BE2C (cell line): Measurements from ENCODE around the gene PINLYP. TPM values are rescaled to one million over a fixed set of nuclear protein-coding genes. Genes with fewer than 3 reads are reported as not detected.

ENCODE experiments used
- DNase-seq: peaks from one replicate; pipeline ENCODE4 v3.0.0-alpha.2; 2020
- H3K27me3 ChIP-seq: fragments of 250-450 bp; sonication (Bioruptor Pico); 2 replicates; pipeline ENCODE4 v1.5.1; 2020; ENCODE audit warnings: mild to moderate bottlenecking
- H3K36me3 ChIP-seq: fragments of 250-450 bp; sonication (Bioruptor Pico); 2 replicates; pipeline ENCODE4 v1.5.1; 2020; ENCODE audit warnings: mild to moderate bottlenecking
- H3K4me1 ChIP-seq: fragments of 250-450 bp; sonication (Bioruptor Pico); 2 replicates; pipeline ENCODE4 v1.5.1; 2020
- H3K4me3 ChIP-seq: 2 replicates; pipeline ENCODE4 v1.5.1; 2011; ENCODE audit warnings: low read depth, low read length
- H3K9me3 ChIP-seq: fragments of 250-450 bp; sonication (Bioruptor Pico); 2 replicates; pipeline ENCODE4 v1.5.1; 2020
- polyA plus RNA-seq: library from polyadenylated mRNA; unstranded; fragments of >200 nt; gene quantifications from one replicate; pipeline ENCODE4 v1.2.1, GENCODE V29; 2012; ENCODE audit warnings: low read depth, missing spikeins; ENCODE audit not compliant: insufficient read length, insufficient read depth
- TF ChIP-seq, protein P1 (sequence below): IDR thresholded peaks from 2 replicates; pipeline ENCODE4 v1.5.1; 2012; ENCODE audit warnings: mild to moderate bottlenecking, low read depth, low read length

PINLYP gene
- polyA plus RNA-seq, result 0.37 TPM

DNA sequence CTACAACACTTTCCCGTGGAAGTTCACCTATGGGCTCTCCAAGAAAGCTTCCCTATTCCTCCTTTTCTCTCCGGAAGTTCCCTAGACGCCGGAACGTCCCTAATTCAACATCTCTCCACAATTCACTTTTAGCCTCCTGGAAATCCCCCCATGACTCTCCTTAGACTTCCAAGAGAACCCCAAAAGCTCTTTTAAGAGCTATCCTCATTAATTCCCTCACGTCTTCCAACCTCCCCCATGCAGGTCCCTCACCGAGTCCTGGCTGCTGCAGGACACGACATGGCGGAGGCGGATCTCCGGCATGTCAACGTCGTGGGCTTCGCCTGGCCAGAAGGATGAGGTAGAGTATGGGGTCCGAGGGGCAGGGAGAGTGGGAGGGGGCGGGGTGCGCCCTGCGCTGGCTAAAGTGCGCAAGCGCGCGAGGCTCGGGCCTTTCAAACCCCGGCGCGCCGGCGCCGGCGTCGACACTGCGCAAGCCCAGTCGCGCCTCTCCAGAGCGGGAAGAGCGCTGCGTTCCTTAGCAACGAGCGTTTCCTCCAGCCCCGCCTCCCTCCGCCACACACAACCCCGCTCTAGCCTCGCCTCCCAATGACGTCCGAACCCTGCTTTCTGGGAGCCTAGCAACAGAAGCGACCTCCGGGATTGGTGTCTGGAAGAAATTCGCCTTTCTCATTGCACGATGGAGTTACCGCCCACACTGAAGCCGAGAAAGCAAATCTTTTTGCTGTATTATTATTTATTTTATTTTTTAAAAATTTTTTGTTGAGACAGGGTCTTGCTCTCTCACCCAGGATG is at the start of gene PINLYP, which contains the start of gene XRCC1:
PINLYP (plus strand) TSS at position 646 of the 795 bp plus-strand sequence. CDS start 1,391 bp downstream, outside the sequence.
XRCC1 (minus strand) TSS at position 372 of the 795 bp plus-strand sequence; CDS start at position 303, 69 bp downstream.
- Histone ChIP-seq H3K4me1 (no peaks in the 10 kb centered on the region), H3K36me3 (no peaks in the 10 kb centered on the region), H3K4me3 (peak within 1 kb of the TSS; percentile 98), H3K9me3 (no peaks in the 10 kb centered on the region), H3K27me3 (no peaks in the 10 kb centered on the region)
- DNase-seq, result peak; percentile 98
- TF ChIP-seq, protein P1, sequence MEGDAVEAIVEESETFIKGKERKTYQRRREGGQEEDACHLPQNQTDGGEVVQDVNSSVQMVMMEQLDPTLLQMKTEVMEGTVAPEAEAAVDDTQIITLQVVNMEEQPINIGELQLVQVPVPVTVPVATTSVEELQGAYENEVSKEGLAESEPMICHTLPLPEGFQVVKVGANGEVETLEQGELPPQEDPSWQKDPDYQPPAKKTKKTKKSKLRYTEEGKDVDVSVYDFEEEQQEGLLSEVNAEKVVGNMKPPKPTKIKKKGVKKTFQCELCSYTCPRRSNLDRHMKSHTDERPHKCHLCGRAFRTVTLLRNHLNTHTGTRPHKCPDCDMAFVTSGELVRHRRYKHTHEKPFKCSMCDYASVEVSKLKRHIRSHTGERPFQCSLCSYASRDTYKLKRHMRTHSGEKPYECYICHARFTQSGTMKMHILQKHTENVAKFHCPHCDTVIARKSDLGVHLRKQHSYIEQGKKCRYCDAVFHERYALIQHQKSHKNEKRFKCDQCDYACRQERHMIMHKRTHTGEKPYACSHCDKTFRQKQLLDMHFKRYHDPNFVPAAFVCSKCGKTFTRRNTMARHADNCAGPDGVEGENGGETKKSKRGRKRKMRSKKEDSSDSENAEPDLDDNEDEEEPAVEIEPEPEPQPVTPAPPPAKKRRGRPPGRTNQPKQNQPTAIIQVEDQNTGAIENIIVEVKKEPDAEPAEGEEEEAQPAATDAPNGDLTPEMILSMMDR, result no peak

DNA sequence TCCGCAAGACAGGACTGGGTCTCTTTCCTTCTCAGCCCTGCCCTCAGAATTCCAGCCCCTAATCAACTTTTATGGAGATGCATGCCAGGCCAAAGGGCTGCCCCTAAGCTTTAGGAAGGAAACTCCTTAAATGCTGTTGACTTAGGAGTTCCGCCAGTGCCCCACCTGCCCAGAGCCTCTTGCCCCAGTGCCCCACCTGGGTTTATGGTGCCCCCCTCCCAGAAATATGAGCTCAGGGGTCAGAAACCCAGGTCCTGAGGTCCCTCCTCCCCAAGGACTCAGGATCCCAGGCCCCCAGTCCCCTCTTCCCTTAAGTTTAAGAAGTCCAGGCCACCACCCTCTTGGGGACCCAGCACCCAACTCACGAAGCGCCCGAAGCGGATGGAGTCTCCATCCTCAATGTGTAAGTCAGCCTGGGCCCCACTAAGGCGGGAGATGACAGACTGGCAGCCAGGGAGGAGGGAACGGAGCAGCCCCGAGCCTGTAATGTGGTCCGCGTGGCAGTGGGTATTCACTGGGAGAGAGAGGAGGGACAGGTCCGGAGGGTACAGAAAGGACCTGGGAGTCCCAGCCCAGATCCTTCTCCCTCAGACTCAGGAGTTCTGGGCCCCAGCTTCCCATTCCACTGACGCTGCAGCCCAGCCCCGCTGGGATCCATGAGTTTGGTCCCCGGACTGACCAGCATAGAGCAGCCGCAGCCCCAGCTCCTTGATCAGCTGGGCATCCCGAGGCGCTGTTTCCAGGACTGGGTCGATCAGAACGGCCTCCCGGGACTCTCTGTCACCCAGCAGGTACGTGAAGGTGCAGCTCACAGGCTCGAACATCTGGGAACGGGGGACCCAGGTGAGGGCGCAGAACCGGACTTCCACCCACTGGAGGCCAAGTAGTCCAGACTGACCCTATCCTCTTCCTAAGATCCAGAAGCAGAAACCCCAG is 49.5 kb upstream of the PINLYP start:
- Histone ChIP-seq H3K9me3 (no peaks in the 10 kb centered on the region), H3K4me1 (no peaks in the 10 kb centered on the region), H3K36me3 (no peaks in the 10 kb centered on the region), H3K4me3 (peak overlapping the region; percentile 63), H3K27me3 (no peaks in the 10 kb centered on the region)
- TF ChIP-seq, protein P1, result no peak
- no peak for DNase-seq

DNA sequence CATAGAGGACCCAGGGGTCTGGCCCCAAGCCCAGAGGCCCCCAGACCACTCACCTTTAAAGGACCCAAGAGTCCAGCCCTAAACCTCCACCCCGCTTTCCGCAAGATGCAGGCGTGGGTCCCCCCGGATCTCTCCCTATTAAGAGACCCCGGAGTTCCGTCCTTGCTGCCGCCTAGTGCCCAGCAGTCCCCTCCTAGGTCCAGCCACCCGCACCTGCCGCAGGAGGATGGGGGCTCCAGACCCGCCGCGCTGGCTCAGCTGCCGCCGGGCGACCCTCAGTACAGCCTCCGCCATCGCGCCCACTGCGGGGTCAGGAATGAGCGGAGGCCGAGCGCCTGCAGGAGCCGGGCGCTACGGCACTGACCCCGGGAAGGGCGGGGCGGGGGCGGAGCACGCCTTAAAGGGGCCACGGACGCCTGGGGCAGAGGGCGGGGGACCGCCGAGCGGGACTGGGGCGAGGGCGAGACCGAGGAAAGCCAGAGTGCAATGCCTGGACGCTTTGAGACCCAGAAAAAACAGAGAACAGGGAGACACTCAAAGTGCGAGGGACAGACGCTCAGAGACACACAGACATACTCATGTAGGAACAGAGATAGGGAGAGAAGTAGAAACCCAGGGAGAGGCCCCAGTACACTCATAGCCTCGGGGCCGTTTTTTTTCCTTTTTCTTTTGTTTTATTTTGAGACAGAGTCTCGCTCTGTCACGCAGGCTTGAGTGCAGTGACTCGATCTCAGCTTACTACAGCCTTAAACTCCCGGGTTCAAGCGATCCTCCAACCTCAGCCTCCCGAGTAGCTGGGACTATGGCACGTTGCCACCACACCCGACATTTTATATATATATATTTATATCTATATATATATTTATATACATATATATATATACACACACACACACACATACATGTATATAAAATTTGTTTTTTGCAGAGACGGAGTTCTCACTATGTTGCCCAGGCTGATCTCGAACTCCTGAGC is 48.4 kb upstream of the PINLYP start, which contains the start of gene ETHE1:
ETHE1 (minus strand) TSS at position 318 of the 976 bp plus-strand sequence; CDS start at position 294, 24 bp downstream.
- no peaks in the 10 kb centered on the region for H3K9me3 ChIP-seq
- H3K4me1 ChIP-seq, result no peaks in the 10 kb centered on the region
- no peaks in the 10 kb centered on the region for H3K27me3 ChIP-seq
- DNase-seq, result peak; percentile 81
- peak within 1 kb of the TSS; percentile 63 for H3K4me3 ChIP-seq
- TF ChIP-seq, protein P1, result no peak
- H3K36me3 ChIP-seq, result no peaks in the 10 kb centered on the region

DNA sequence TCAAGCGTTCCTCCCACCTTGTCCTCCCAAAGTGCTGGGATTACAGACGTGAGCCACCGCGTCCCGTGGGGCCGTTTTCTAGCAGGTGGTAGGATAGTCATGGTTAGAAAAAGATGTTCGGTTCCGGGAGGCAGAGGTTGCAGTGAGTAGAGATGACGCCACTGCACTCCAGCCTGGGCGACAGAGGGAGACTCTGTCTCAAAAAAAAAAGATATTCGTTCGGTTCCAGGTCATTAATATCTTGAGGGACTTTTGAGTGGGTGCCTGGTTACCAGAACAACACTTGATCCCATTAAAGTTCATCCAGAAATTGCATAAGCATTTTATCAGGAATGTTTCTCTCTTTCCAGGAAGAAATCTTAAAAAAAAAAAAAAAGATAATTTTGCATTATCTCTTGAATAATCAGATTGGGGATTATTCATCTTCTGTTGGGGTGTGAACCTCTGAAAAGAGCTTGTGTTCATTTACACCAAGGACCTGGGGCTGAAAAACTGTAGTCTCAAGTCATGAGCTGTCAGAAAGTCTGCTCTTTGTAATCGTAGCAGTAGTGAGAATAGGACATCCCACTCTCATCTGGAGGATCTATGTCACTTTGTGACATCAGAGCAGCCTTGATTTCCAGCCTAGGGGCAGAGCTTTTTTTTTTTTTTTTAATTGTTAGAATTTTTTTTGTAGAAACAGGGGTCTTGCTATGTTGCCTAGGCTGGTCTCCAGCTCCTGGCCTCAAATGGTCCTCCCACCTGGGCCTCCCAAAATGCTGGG is 47.6 kb upstream of the PINLYP start:
- H3K36me3 ChIP-seq, result no peaks in the 10 kb centered on the region
- TF ChIP-seq, protein P1, result no peak
- no peaks in the 10 kb centered on the region for H3K9me3 ChIP-seq
- no peaks in the 10 kb centered on the region for H3K4me1 ChIP-seq
- no peak overlapping the region for H3K4me3 ChIP-seq
- H3K27me3 ChIP-seq, result no peaks in the 10 kb centered on the region
- no peak for DNase-seq

DNA sequence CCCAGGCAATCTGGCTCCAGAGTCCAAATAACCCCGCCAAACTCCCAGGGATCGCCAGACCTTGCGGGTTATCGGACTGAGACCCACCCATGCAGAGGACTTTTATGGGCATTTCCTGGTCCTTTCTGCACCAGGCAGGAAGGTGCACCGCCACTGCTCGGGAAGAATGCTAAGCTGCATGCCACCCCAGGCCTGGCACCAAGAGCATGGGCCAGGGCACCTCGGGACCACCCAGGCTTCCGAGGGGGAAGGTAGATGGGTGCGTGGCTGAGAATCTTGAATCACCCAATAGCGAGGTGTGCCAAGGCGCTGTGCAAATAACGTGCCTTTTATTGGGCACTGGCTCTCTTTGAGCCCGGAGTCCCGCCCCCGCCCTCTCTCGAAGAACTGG is 43.0 kb upstream of the PINLYP start:
- H3K4me1 ChIP-seq, result no peaks in the 10 kb centered on the region; the same call in none of the 2 replicates
- peak; percentile 32 for DNase-seq
- H3K36me3 ChIP-seq, result peaks cover under 1% of the 10 kb centered on the region; the same call in 1 of the 2 replicates
- H3K4me3 ChIP-seq, result peak overlapping the region; percentile 64
- H3K9me3 ChIP-seq, result no peaks in the 10 kb centered on the region
- no peaks in the 10 kb centered on the region for H3K27me3 ChIP-seq
- TF ChIP-seq, protein P1, result no peak
